GM06990 (cell line): Measurements from ENCODE around the gene DNAJC11.

ENCODE experiments used
- DNase-seq: peaks from one replicate; pipeline ENCODE4 v3.0.0-alpha.2; 2011; ENCODE audit not compliant: insufficient read length; ENCODE audit errors: extremely low read depth
- H3K27me3 ChIP-seq: replicated peaks from 2 replicates; pipeline ENCODE4 v1.6.0; 2011; ENCODE audit warnings: low read length; ENCODE audit not compliant: control insufficient read depth, insufficient read depth
- H3K36me3 ChIP-seq: 2 replicates; pipeline ENCODE4 v1.5.1; 2011; ENCODE audit warnings: low read length; ENCODE audit not compliant: control insufficient read depth, insufficient read depth
- H3K4me3 ChIP-seq: replicated peaks from 2 replicates; pipeline ENCODE4 v1.5.1; 2011; ENCODE audit warnings: low read depth, mild to moderate bottlenecking, control low read depth, low read length
- TF ChIP-seq, protein P1 (sequence below): IDR thresholded peaks from 2 replicates; pipeline ENCODE4 v1.5.1; 2011; ENCODE audit warnings: low read length, control low read depth, mild to moderate bottlenecking, inconsistent platforms; ENCODE audit not compliant: insufficient read depth, poor library complexity, severe bottlenecking

Gene DNAJC11

DNA sequence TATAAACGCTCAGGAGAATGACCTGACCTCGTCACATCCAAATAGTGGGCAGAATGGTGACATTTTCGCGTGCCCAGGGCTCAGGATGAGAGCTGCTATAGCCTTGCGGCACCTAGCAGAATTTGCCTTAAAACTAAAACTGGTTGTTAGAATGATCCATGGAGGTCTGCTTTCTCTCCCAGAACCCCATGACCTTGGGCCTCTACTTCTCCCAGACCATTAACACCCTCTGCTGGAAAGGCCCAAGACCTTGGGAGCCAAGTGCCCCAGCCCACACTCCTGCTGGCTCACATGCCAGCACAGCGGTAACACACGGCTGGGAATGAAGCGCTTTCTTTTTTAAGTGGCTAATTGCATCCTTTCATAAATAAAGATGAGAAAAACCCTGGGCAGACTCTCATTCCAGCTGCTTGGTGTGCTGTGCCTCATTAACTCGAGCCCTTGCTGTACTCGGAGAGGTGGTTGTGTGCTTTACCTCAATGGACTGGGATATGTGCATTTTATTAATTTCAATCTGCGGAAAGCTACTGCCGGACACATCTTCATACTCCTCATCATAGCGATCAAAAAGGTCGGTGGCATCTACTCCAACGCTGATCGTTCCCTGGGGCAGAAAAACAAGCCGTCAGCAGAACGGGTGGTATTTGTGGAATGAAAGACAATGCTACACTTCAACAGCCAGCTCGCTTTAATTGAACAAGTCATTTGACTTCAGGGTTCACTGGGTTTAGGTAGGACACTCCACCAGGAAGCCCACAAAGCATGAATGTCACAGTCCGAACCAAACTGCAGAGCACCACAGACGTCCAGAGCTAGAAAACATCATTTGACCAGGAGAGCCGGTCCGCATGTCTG lies 48.0 kb downstream of the DNAJC11 start:
- peaks cover 17% of the 10 kb centered on the region for H3K36me3 ChIP-seq
- DNase-seq = no peak
- no peak overlapping the region for H3K4me3 ChIP-seq
- H3K27me3 ChIP-seq = no peaks in the 10 kb centered on the region
- TF ChIP-seq, protein P1, sequence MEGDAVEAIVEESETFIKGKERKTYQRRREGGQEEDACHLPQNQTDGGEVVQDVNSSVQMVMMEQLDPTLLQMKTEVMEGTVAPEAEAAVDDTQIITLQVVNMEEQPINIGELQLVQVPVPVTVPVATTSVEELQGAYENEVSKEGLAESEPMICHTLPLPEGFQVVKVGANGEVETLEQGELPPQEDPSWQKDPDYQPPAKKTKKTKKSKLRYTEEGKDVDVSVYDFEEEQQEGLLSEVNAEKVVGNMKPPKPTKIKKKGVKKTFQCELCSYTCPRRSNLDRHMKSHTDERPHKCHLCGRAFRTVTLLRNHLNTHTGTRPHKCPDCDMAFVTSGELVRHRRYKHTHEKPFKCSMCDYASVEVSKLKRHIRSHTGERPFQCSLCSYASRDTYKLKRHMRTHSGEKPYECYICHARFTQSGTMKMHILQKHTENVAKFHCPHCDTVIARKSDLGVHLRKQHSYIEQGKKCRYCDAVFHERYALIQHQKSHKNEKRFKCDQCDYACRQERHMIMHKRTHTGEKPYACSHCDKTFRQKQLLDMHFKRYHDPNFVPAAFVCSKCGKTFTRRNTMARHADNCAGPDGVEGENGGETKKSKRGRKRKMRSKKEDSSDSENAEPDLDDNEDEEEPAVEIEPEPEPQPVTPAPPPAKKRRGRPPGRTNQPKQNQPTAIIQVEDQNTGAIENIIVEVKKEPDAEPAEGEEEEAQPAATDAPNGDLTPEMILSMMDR = no peak

DNA sequence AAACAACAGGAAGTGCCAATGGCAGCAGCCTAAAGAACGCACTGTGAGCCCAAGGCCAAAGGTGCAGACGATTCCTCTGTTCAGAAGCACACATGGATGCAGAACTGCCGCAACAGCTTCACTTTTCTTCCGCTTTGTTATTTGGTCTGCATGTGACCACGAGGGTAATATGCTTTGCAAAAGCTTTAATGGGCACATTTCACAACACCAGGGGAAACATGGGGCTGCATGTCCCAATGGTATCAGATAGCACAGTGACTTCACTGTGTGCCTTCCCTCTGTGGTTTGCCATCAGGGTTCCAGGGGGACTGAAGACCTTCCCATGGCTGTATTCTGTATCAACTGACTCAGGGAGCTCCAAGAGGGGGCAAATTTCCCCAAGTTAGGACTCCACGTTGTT lies 48.6 kb downstream of the DNAJC11 start:
- peaks cover 17% of the 10 kb centered on the region for H3K36me3 ChIP-seq
- TF ChIP-seq, protein P1 = no peak
- H3K27me3 ChIP-seq = no peaks in the 10 kb centered on the region
- no peak overlapping the region for H3K4me3 ChIP-seq
- DNase-seq = no peak

DNA sequence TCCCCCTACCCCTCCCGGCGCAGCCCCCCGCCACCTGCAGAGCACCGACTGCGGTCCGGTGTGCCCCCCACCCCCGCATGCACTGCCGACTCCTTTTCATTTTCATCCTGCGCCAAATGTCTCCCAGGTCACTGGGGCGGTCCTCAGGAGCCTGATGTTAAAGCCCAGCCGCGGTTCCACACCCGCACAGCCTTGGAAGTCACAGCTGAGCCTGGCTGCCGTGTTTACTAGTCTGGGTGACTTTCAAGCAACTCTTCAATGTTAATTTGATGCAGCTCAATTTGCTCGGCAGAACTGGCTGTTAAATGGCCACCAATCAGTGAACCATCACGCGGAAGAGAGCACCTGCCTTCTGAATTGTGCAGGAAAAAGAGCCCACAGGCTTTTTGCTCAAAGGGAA lies 49.7 kb downstream of the DNAJC11 start:
- no peak for DNase-seq
- TF ChIP-seq, protein P1 = no peak
- no peak overlapping the region for H3K4me3 ChIP-seq
- peaks cover 13% of the 10 kb centered on the region for H3K36me3 ChIP-seq
- no peaks in the 10 kb centered on the region for H3K27me3 ChIP-seq

DNA sequence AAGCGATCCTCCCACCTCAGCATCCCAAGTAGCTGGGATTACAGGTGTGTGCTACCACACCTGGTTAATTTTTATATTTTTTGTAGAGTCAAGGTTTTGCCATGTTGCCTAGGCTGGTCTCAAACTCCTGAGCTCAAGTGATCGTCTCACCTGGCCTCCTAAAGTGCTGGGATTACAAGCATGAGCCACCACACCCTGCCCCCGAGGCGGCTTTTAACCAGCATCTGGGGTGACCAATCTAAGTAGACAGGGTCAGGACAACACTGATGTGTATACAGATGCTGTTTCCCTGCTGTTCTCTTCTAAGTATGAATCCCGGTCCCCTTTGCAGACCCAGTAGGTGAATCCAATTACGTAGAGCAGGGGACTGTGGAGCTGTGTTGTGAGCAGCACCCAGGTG lies 53.1 kb downstream of the DNAJC11 start:
- peaks cover 27% of the 10 kb centered on the region for H3K36me3 ChIP-seq
- H3K27me3 ChIP-seq = no peaks in the 10 kb centered on the region
- TF ChIP-seq, protein P1 = no peak
- H3K4me3 ChIP-seq = no peak overlapping the region
- DNase-seq = no peak

DNA sequence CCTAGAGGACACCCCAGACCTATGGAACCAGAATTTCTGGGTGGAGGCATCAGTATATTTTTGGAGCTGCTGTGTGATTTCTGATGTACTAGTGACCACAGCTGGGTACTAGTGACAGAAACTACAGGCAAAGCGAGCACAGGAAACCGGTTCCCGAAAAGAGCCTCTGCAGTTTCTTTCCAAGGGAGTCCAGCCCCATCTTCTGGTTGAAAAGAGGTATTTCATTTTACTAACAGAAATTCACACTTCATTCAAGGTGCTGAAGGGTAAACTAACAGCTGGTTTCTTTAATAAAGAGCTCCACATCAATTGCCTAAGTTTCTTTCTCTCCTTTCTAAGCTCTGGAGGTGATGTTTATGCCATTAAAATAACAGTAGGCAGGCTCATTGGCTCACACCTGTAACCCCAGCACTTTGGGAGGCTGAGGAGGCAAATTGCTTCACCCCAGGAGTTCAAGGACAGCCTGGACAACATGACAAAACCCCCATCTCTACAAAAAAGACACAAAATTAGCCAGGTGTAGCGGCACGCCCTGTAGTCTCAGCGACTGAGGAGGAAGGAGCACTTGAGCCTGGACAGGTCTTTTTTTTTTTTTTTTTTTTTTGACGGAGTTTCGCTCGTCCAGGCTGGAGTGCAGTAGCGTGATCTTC lies 55.0 kb downstream of the DNAJC11 start:
- no peaks in the 10 kb centered on the region for H3K27me3 ChIP-seq
- no peak for DNase-seq
- TF ChIP-seq, protein P1 = peak; percentile 51
- peaks cover 22% of the 10 kb centered on the region for H3K36me3 ChIP-seq
- H3K4me3 ChIP-seq = no peak overlapping the region
